ENCODE data around the gene TMEM42. TPM values are rescaled to one million over a fixed set of nuclear protein-coding genes. Genes with fewer than 3 reads are reported as not detected.
"Not testable (repeated sequence)": the region's sequence is repeated elsewhere in the genome, so short reads cannot be mapped to it uniquely, and the experiment has no call there.

Gene TMEM42
- total and polyA plus RNA-seq, 5 donors from 2014 or later, result 15.2 to 54.4 (median 41.3) TPM

DNA sequence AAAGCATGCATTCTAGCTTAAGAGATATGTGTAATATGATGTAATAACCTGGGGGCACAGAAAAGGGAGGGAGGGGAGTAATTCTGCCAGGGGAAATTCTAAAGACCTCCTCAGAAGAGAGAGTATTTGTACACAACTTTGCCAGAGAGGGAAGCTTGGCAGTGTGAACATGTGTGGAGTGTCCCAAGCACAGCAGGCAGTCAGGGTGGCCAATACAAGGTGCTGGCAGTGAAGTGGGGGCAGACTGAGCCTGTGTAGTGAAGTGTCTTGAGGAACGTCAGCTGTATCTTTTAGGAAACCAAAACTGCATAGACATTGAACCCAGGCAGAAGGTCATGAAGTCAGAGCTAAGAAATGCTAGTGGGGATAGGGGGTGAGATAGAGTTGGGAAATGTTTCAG lies 29.7 kb upstream of the TMEM42 start:
- H3K4me1 ChIP-seq (ENCODE audit: control insufficient read depth, insufficient read depth, low read length, poor library complexity, severe bottlenecking), result no peaks in the 10 kb centered on the region
- H3K36me3 ChIP-seq (ENCODE audit: control insufficient read depth, insufficient read depth, low read length), result no peaks in the 10 kb centered on the region
- H3K9me3 Mint-ChIP-seq, result peaks cover 0 to 14% (median 5%) of the 10 kb centered on the region in 7 donors
- H3K9me3 ChIP-seq (ENCODE audit: control insufficient read depth in 2 of 2, low read length in 2 of 2), result peaks cover 7 to 8% of the 10 kb centered on the region in 2 experiments
- no peak overlapping the region for H3K27ac ChIP-seq (ENCODE audit: insufficient read depth, low read length, poor library complexity, severe bottlenecking)
- no peak overlapping the region for H3K4me3 ChIP-seq (ENCODE audit: low read depth, low read length)
- H3K36me3 Mint-ChIP-seq, result peaks cover 6% of the 10 kb centered on the region
- no peak overlapping the region for H3K4me3 Mint-ChIP-seq
- H3K27me3 Mint-ChIP-seq, result no peaks in the 10 kb centered on the region
- H3K27ac Mint-ChIP-seq, result no peak overlapping the region
- ATAC-seq (ENCODE audit: low read depth in 2 of 2), result no peak
- H3K27me3 ChIP-seq (ENCODE audit: control insufficient read depth, insufficient read depth, low read length), result no peaks in the 10 kb centered on the region
- no peaks in the 10 kb centered on the region for H3K4me1 Mint-ChIP-seq
- DNase-seq, result no peak

DNA sequence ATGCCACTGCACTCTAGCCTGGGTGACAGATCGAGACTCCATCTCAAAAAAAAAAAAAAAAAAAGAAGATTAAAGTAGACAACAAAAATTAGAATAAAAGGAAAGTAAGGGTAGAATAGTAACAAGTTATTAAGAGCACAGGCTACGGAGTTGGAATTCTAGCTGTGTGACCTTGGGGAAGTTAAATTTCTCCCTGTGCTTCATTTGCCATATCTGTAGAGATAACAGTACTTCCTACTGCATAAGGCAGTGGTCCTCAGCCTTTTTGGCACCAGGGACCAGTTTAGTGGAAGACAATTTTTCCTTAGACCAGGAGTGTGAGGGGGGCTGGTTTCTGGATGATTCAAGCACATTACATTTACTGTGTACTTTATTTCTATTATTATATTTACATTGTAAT lies 28.7 kb upstream of the TMEM42 start:
- Mint-ChIP-seq H3K27me3 (no peaks in the 10 kb centered on the region), H3K9me3 (peaks cover 0 to 16% (median 6%) of the 10 kb centered on the region in 7 donors), H3K4me1 (no peaks in the 10 kb centered on the region), H3K27ac (no peak overlapping the region), H3K36me3 (peaks cover 9% of the 10 kb centered on the region), H3K4me3 (no peak overlapping the region)
- no peak overlapping the region for H3K27ac ChIP-seq (ENCODE audit: insufficient read depth, low read length, poor library complexity, severe bottlenecking)
- no peak overlapping the region for H3K4me3 ChIP-seq (ENCODE audit: low read depth, low read length)
- H3K4me1 ChIP-seq (ENCODE audit: control insufficient read depth, insufficient read depth, low read length, poor library complexity, severe bottlenecking), result no peaks in the 10 kb centered on the region
- DNase-seq (no peak), ATAC-seq (ENCODE audit: low read depth in 2 of 2) (no peak)
- H3K27me3 ChIP-seq (ENCODE audit: control insufficient read depth, insufficient read depth, low read length), result no peaks in the 10 kb centered on the region
- H3K36me3 ChIP-seq (ENCODE audit: control insufficient read depth, insufficient read depth, low read length), result no peaks in the 10 kb centered on the region
- peaks cover 7 to 9% of the 10 kb centered on the region in 2 experiments for H3K9me3 ChIP-seq (ENCODE audit: control insufficient read depth in 2 of 2, low read length in 2 of 2)

- Histone ChIP-seq H3K9me3 (ENCODE audit: control insufficient read depth in 2 of 2, low read length in 2 of 2) (peaks cover 7 to 9% of the 10 kb centered on the region in 2 experiments), H3K4me1 (ENCODE audit: control insufficient read depth, insufficient read depth, low read length, poor library complexity, severe bottlenecking) (no peaks in the 10 kb centered on the region), H3K27ac (ENCODE audit: insufficient read depth, low read length, poor library complexity, severe bottlenecking) (no peak overlapping the region), H3K36me3 (ENCODE audit: control insufficient read depth, insufficient read depth, low read length) (no peaks in the 10 kb centered on the region), H3K27me3 (ENCODE audit: control insufficient read depth, insufficient read depth, low read length) (no peaks in the 10 kb centered on the region), H3K4me3 (ENCODE audit: low read depth, low read length) (no peak overlapping the region)
- peaks cover 9% of the 10 kb centered on the region for H3K36me3 Mint-ChIP-seq
- H3K27ac Mint-ChIP-seq, result no peak overlapping the region
- ATAC-seq (ENCODE audit: low read depth in 2 of 2) (no peak), DNase-seq (no peak)
- H3K9me3 Mint-ChIP-seq, result peaks cover 0 to 16% (median 6%) of the 10 kb centered on the region in 7 donors
- no peaks in the 10 kb centered on the region for H3K27me3 Mint-ChIP-seq
- H3K4me3 Mint-ChIP-seq, result no peak overlapping the region
- no peaks in the 10 kb centered on the region for H3K4me1 Mint-ChIP-seq
Measured at GRCh38 chr3:44833394-44833793, 28.3 kb upstream of the TMEM42 start.

DNA sequence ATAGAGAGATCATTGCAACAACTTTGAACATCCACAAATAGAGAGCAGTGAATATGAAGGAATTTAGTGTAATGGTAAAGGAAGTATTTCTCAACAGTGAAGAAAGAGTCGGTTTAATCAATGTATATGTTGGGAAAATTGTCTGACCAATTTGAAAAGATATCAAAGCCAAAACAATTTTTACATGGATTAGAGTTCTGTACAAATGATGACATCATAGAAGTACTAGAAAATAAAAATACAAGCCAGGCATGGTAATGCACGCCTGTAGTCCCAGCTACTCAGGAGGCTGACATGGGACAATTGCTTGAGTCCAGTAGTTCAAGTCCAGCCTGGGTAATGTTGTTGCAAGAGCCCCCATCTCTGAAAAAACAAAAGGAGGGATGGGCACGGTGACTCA lies 26.0 kb upstream of the TMEM42 start:
- no peak overlapping the region for H3K27ac Mint-ChIP-seq
- no peak for DNase-seq
- H3K9me3 Mint-ChIP-seq, result peaks cover 0 to 18% (median 8%) of the 10 kb centered on the region in 7 donors
- no peaks in the 10 kb centered on the region for H3K4me1 ChIP-seq (ENCODE audit: control insufficient read depth, insufficient read depth, low read length, poor library complexity, severe bottlenecking)
- no peak for ATAC-seq (ENCODE audit: low read depth in 2 of 2)
- no peaks in the 10 kb centered on the region for H3K36me3 ChIP-seq (ENCODE audit: control insufficient read depth, insufficient read depth, low read length)
- H3K27me3 ChIP-seq (ENCODE audit: control insufficient read depth, insufficient read depth, low read length), result no peaks in the 10 kb centered on the region
- no peak overlapping the region for H3K4me3 Mint-ChIP-seq
- peaks cover 12% of the 10 kb centered on the region for H3K36me3 Mint-ChIP-seq
- no peak overlapping the region for H3K4me3 ChIP-seq (ENCODE audit: low read depth, low read length)
- H3K27me3 Mint-ChIP-seq, result no peaks in the 10 kb centered on the region
- peaks cover 0 to 4% (median 0%) of the 10 kb centered on the region in 4 donors for H3K4me1 Mint-ChIP-seq
- H3K27ac ChIP-seq (ENCODE audit: insufficient read depth, low read length, poor library complexity, severe bottlenecking), result no peak overlapping the region
- peaks cover 7 to 9% of the 10 kb centered on the region in 2 experiments for H3K9me3 ChIP-seq (ENCODE audit: control insufficient read depth in 2 of 2, low read length in 2 of 2)

DNA sequence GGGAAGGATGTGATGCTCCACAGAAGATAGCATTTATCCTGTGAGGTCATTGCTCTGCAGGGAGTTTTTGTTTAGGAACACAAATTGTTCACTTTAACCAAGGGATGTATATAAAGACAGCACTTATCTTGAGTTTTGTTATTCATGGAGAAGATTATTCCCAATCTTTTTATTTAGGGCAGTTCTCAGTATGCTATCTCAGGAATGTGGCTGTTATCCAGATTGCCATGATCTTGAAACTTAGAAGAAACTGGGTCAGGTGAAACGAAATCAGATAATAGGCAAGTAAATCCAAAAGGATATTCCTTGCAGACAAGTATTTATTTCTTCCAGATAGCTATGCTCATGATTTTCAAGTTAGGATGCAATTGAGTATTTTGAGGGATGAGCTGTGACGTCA lies 19.3 kb upstream of the TMEM42 start:
- no peaks in the 10 kb centered on the region for H3K36me3 ChIP-seq (ENCODE audit: control insufficient read depth, insufficient read depth, low read length)
- no peaks in the 10 kb centered on the region for H3K4me1 ChIP-seq (ENCODE audit: control insufficient read depth, insufficient read depth, low read length, poor library complexity, severe bottlenecking)
- no peaks in the 10 kb centered on the region for H3K27me3 ChIP-seq (ENCODE audit: control insufficient read depth, insufficient read depth, low read length)
- Mint-ChIP-seq H3K27ac (peak overlapping the region in 1 of 3 donors; percentile 6), H3K36me3 (peaks cover 3% of the 10 kb centered on the region), H3K4me3 (no peak overlapping the region), H3K4me1 (peaks cover 0 to 4% (median 0%) of the 10 kb centered on the region in 4 donors), H3K27me3 (no peaks in the 10 kb centered on the region), H3K9me3 (peaks cover 0 to 2% (median 1%) of the 10 kb centered on the region in 7 donors)
- H3K27ac ChIP-seq (ENCODE audit: insufficient read depth, low read length, poor library complexity, severe bottlenecking), result no peak overlapping the region
- no peaks in the 10 kb centered on the region for H3K9me3 ChIP-seq (ENCODE audit: control insufficient read depth in 2 of 2, low read length in 2 of 2)
- H3K4me3 ChIP-seq (ENCODE audit: low read depth, low read length), result no peak overlapping the region
- no peak for ATAC-seq (ENCODE audit: low read depth in 2 of 2)
- DNase-seq, result no peak

DNA sequence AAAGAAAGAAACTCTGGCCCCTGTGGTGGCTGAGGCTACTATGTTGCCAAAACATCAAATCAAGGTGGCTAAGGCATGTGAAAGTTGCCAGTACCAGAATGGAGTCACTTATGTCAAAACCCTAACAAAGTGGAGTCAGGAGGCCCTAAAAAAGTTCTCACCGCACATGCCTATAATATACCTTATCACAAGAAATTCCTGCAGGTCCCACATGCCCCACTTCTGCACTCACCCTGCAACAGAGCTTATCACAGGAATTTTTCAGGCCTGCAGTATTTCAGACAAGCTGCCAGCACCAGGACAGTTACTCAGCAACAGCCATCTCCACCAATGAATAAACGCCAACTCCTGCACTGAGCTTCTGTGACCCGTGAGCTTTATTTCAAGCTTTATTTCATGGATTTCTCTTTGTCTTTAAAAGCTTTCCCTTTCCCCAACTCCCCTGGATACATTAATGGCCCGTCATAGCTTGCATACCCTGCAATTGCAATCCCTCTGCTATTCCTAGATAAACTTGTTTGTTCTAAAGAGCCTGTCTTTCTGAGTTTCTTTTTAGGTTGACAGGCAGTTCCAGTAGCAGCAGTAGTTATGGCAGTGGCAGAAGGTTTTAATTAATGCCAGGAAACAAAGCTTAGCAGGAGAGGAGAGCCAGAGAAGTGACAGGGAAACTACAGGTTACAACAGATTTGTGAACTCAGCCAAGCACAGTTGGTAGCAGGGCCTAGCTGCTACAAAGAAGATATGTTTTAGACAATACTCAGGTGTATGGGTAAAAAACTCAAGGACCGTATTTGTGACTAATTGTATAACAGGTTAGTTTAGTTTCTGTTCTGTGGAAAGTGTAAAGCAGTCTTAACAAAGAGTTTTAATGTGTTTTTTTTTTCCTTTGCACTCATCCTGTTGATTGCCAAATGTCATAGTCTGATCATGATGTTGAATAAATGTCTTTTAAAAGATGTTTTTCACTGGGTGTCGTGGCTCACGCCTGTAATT lies 15.9 kb upstream of the TMEM42 start:
- no peak for ATAC-seq (ENCODE audit: low read depth in 2 of 2)
- no peaks in the 10 kb centered on the region for H3K27me3 ChIP-seq (ENCODE audit: control insufficient read depth, insufficient read depth, low read length)
- no peak overlapping the region for H3K4me3 Mint-ChIP-seq
- no peaks in the 10 kb centered on the region for H3K4me1 ChIP-seq (ENCODE audit: control insufficient read depth, insufficient read depth, low read length, poor library complexity, severe bottlenecking)
- H3K36me3 Mint-ChIP-seq, result no peaks in the 10 kb centered on the region
- H3K36me3 ChIP-seq (ENCODE audit: control insufficient read depth, insufficient read depth, low read length), result no peaks in the 10 kb centered on the region
- H3K27ac Mint-ChIP-seq, result no peak overlapping the region
- H3K4me3 ChIP-seq (ENCODE audit: low read depth, low read length), result no peak overlapping the region
- H3K9me3 ChIP-seq (ENCODE audit: control insufficient read depth in 2 of 2, low read length in 2 of 2), result no peaks in the 10 kb centered on the region
- no peak overlapping the region for H3K27ac ChIP-seq (ENCODE audit: insufficient read depth, low read length, poor library complexity, severe bottlenecking)
- H3K9me3 Mint-ChIP-seq, result peaks cover 0 to 2% (median 0%) of the 10 kb centered on the region in 7 donors
- DNase-seq, result no peak
- H3K4me1 Mint-ChIP-seq, result no peaks in the 10 kb centered on the region
- no peaks in the 10 kb centered on the region for H3K27me3 Mint-ChIP-seq

GRCh38 chr3:44848634-44849033 lies 13.1 kb upstream of the TMEM42 start:
- H3K4me3 ChIP-seq (ENCODE audit: low read depth, low read length), result no peak overlapping the region
- H3K4me1 ChIP-seq (ENCODE audit: control insufficient read depth, insufficient read depth, low read length, poor library complexity, severe bottlenecking), result no peaks in the 10 kb centered on the region
- Mint-ChIP-seq H3K4me3 (no peak overlapping the region), H3K27me3 (no peaks in the 10 kb centered on the region), H3K27ac (no peak overlapping the region), H3K36me3 (no peaks in the 10 kb centered on the region), H3K4me1 (no peaks in the 10 kb centered on the region), H3K9me3 (peaks cover 0 to 4% (median 0%) of the 10 kb centered on the region in 7 donors)
- DNase-seq (no peak), ATAC-seq (ENCODE audit: low read depth in 2 of 2) (no peak)
- no peaks in the 10 kb centered on the region for H3K36me3 ChIP-seq (ENCODE audit: control insufficient read depth, insufficient read depth, low read length)
- H3K9me3 ChIP-seq (ENCODE audit: control insufficient read depth in 2 of 2, low read length in 2 of 2), result no peaks in the 10 kb centered on the region
- no peak overlapping the region for H3K27ac ChIP-seq (ENCODE audit: insufficient read depth, low read length, poor library complexity, severe bottlenecking)
- H3K27me3 ChIP-seq (ENCODE audit: control insufficient read depth, insufficient read depth, low read length), result no peaks in the 10 kb centered on the region

DNA sequence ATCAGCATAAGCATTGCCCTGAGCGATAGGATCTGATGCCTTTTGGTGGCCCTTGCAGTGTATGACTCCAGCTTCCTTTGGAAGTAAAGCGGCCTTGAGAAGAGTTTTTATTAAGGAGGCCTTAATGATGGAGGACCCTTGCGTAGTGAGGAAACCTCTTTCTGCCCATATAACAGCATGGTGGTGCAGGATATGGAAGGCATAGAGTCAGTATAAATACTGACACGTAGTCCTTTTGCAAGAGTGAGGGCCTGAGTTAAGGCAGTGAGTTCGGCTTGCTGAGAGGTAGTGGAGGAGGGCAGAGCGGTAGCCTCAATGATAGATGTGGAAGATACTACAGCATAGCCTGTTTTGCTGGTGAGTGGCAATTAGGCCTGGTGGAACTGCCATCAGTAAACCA lies 5.0 kb upstream of the TMEM42 start:
- H3K4me3 ChIP-seq (ENCODE audit: low read depth, low read length); H3K27me3 ChIP-seq (ENCODE audit: control insufficient read depth, insufficient read depth, low read length); H3K4me3 Mint-ChIP-seq; DNase-seq; H3K27ac ChIP-seq (ENCODE audit: insufficient read depth, low read length, poor library complexity, severe bottlenecking); H3K4me1 ChIP-seq (ENCODE audit: control insufficient read depth, insufficient read depth, low read length, poor library complexity, severe bottlenecking); H3K27me3 Mint-ChIP-seq; H3K9me3 Mint-ChIP-seq; H3K36me3 ChIP-seq (ENCODE audit: control insufficient read depth, insufficient read depth, low read length); H3K9me3 ChIP-seq (ENCODE audit: control insufficient read depth in 2 of 2, low read length in 2 of 2); H3K27ac Mint-ChIP-seq; H3K36me3 Mint-ChIP-seq; ATAC-seq (ENCODE audit: low read depth in 2 of 2); H3K4me1 Mint-ChIP-seq: not testable (repeated sequence)
